Measurements from ENCODE around the gene COL6A1.

DNA sequence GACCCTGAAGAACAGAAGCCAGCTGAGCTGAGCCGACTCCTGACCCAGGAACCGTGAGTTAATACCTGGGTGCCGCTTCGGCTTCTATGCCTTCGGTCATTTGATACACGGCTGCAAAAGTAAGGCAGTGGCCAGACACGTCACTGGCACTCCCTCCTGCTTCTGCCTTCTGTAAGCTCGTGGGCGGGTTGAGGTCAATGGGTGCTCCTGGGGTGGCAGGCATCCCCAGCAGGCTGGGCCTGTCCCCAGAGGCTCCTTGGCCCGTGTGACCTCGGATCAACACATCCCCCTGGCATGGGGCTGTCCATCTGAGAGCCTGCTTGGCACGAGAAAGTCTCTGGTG is 35.7 kb upstream of the COL6A1 start:
- TF ChIP-seq CTCF (IDR thresholded peaks at IDR 0.05): no peak
- no peak for TF ChIP-seq ZFX (IDR thresholded peaks at IDR 0.05; ENCODE audit: borderline replicate concordance)

All from 22Rv1 (cell line).